ENCODE results near the gene C12orf50. TPM values are rescaled to one million over a fixed set of nuclear protein-coding genes. Genes with fewer than 3 reads are reported as not detected.
"Not testable (repeated sequence)": the region's sequence is repeated elsewhere in the genome, so short reads cannot be mapped to it uniquely, and the experiment has no call there.

C12orf50 gene
- total RNA-seq, 2 donors from 2014 or later, result not detected

DNA sequence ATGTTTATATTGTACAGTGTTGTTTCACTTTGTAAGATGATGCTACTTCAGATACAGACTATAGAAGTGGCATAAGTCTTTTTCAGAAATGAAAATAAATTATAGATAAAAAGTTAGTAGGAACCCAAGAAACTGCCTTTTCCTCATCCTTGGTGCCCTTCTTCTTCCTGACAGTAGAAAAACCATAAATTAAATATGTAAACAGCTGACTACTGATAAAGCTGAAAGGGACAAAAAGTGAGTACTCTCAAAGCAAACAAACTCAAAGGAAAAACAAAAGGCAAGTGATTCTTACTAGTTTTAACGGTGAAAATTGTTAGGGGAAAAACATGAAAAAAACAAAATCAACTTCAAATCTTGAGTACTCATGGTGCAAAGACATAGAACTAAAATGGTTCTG, 8.6 kb upstream of the C12orf50 start:
- Histone ChIP-seq H3K4me1 (peaks cover 23% of the 10 kb centered on the region), H3K36me3 (replicated peaks in 1 of 2; ENCODE audit: insufficient read depth in 1 of 2, low read depth in 2 of 2) (no peaks in the 10 kb centered on the region), H3K27ac (no peak overlapping the region), H3K27me3 (no peaks in the 10 kb centered on the region), H3K9me3 (no peaks in the 10 kb centered on the region), H3K4me3 (no peak overlapping the region)
- DNase-seq (no peak), ATAC-seq (no peak)
- intact Hi-C loops (cut with DNase I), result no loop called here
- WGBS, 2 donors, result 54 to 64% methylated on average over 1 of the region's 1 CpG
- TF ChIP-seq POLR2A (IDR thresholded peaks at IDR 0.05), result no peak
- TF ChIP-seq, protein P1, sequence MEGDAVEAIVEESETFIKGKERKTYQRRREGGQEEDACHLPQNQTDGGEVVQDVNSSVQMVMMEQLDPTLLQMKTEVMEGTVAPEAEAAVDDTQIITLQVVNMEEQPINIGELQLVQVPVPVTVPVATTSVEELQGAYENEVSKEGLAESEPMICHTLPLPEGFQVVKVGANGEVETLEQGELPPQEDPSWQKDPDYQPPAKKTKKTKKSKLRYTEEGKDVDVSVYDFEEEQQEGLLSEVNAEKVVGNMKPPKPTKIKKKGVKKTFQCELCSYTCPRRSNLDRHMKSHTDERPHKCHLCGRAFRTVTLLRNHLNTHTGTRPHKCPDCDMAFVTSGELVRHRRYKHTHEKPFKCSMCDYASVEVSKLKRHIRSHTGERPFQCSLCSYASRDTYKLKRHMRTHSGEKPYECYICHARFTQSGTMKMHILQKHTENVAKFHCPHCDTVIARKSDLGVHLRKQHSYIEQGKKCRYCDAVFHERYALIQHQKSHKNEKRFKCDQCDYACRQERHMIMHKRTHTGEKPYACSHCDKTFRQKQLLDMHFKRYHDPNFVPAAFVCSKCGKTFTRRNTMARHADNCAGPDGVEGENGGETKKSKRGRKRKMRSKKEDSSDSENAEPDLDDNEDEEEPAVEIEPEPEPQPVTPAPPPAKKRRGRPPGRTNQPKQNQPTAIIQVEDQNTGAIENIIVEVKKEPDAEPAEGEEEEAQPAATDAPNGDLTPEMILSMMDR (IDR thresholded peaks at IDR 0.05), result no peak

GRCh38 chr12:88036353-88036965, 7.3 kb upstream of the C12orf50 start:
- H3K4me1 ChIP-seq, result peaks cover 23% of the 10 kb centered on the region
- peak overlapping the region in 1 of 2 donors; percentile 73 for H3K4me3 ChIP-seq
- DNase-seq (peak in 3 of 4 donors; percentile 10 to 49 (median 13)), ATAC-seq (peak; percentile 14)
- TF ChIP-seq, protein P1 (IDR thresholded peaks at IDR 0.05), result no peak
- no peak for TF ChIP-seq POLR2A (IDR thresholded peaks at IDR 0.05)
- intact Hi-C loops (cut with DNase I), result no loop called here
- peak overlapping the region; percentile 84 to 91 (median 86) for H3K27ac ChIP-seq
- no peaks in the 10 kb centered on the region for H3K36me3 ChIP-seq (replicated peaks in 1 of 2; ENCODE audit: insufficient read depth in 1 of 2, low read depth in 2 of 2)
- H3K9me3 ChIP-seq, result no peaks in the 10 kb centered on the region
- no peaks in the 10 kb centered on the region for H3K27me3 ChIP-seq
- 9 to 10% methylated on average over 5 of the region's 5 CpGs for WGBS, 2 donors

- Histone ChIP-seq H3K27me3 (no peaks in the 10 kb centered on the region), H3K36me3 (replicated peaks in 1 of 2; ENCODE audit: insufficient read depth in 1 of 2, low read depth in 2 of 2) (no peaks in the 10 kb centered on the region), H3K4me1 (peaks cover 23% of the 10 kb centered on the region), H3K27ac (peak overlapping the region; percentile 84 to 91 (median 86)), H3K4me3 (peak overlapping the region; percentile 38 to 73), H3K9me3 (no peaks in the 10 kb centered on the region)
- DNase-seq, result peak in 3 of 4 donors; percentile 30 to 40 (median 31)
- TF ChIP-seq, protein P1 (IDR thresholded peaks at IDR 0.05), result no peak
- no peak for TF ChIP-seq POLR2A (IDR thresholded peaks at IDR 0.05)
- 1 to 2% methylated on average over 5 of the region's 5 CpGs for WGBS, 2 donors
- peak; percentile 51 for ATAC-seq
- intact Hi-C loops (cut with DNase I), result no loop called here
Measured at GRCh38 chr12:88035907-88036289, 6.7 kb upstream of the C12orf50 start.

DNA sequence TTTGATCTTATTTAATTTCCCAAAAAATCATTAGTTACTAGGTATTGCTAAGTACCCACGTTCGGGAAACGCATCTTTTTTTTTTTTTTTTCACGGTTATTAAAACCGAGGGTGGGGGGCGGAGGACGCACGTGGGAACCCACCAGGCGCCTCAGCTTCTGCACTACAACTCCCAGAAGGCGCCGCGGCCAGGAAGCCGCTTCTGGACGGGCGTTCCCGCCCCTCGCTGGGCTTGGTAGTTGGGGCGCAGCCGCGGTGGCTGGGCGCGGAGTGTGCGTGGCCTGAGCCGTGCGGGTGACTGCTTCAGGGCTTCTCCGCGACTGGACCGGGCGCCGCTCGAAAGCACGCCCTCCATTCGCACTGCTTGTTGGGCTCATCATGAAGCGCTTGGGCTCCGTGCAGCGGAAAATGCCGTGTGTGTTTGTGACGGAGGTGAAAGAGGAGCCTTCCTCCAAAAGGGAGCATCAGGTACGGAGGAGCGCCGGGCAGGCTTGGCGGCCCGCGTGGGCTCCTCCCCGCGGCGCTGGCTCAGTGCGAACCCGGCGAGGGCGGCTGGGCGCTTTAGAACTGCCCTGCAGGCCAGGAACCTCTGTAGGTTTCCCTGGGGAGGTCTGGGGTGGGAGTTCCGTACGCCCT, 6.2 kb upstream of the C12orf50 start:
- H3K4me1 ChIP-seq, result peaks cover 23% of the 10 kb centered on the region
- peak overlapping the region; percentile 38 to 73 for H3K4me3 ChIP-seq
- H3K36me3 ChIP-seq (replicated peaks in 1 of 2; ENCODE audit: insufficient read depth in 1 of 2, low read depth in 2 of 2), result no peaks in the 10 kb centered on the region
- ATAC-seq (peak; percentile 98), DNase-seq (peak; percentile 86 to 93 (median 89))
- H3K9me3 ChIP-seq, result no peaks in the 10 kb centered on the region
- H3K27ac ChIP-seq, result peak overlapping the region; percentile 84 to 91 (median 86)
- intact Hi-C loops (cut with DNase I), result no loop called here
- no peaks in the 10 kb centered on the region for H3K27me3 ChIP-seq
- peak; percentile 87 to 92 (median 91) for TF ChIP-seq POLR2A (IDR thresholded peaks at IDR 0.05)
- TF ChIP-seq, protein P1 (IDR thresholded peaks at IDR 0.05), result peak in 1 of 7 experiments; percentile 4
- 0 to 1% methylated on average over 29 to 54 of the region's 54 CpGs for WGBS, 2 donors

GRCh38 chr12:88031161-88031560, 2.0 kb upstream of the C12orf50 start:
- H3K27ac ChIP-seq; ATAC-seq; intact Hi-C loops (cut with DNase I); H3K4me3 ChIP-seq; H3K4me1 ChIP-seq; DNase-seq; H3K9me3 ChIP-seq; H3K36me3 ChIP-seq (replicated peaks in 1 of 2; ENCODE audit: insufficient read depth in 1 of 2, low read depth in 2 of 2); H3K27me3 ChIP-seq: not testable (repeated sequence)
- WGBS, 2 donors, result 76 to 78% methylated on average over 3 of the region's 3 CpGs
